Epithelial cell of prostate (primary cell): ENCODE results near the gene CCDC169.
"Not testable (repeated sequence)": the region's sequence is repeated elsewhere in the genome, so short reads cannot be mapped to it uniquely, and the experiment has no call there.

Source experiments
- DNase-seq: peaks from one replicate; pipeline ENCODE4 v3.0.0-alpha.2; 2011; ENCODE audit warnings: low read depth, low spot score
- H3K27ac ChIP-seq: fragments of 450-650 bp; 2 replicates; pipeline ENCODE4 v1.5.1; 2017; ENCODE audit warnings: mild to moderate bottlenecking

CCDC169 gene

DNA sequence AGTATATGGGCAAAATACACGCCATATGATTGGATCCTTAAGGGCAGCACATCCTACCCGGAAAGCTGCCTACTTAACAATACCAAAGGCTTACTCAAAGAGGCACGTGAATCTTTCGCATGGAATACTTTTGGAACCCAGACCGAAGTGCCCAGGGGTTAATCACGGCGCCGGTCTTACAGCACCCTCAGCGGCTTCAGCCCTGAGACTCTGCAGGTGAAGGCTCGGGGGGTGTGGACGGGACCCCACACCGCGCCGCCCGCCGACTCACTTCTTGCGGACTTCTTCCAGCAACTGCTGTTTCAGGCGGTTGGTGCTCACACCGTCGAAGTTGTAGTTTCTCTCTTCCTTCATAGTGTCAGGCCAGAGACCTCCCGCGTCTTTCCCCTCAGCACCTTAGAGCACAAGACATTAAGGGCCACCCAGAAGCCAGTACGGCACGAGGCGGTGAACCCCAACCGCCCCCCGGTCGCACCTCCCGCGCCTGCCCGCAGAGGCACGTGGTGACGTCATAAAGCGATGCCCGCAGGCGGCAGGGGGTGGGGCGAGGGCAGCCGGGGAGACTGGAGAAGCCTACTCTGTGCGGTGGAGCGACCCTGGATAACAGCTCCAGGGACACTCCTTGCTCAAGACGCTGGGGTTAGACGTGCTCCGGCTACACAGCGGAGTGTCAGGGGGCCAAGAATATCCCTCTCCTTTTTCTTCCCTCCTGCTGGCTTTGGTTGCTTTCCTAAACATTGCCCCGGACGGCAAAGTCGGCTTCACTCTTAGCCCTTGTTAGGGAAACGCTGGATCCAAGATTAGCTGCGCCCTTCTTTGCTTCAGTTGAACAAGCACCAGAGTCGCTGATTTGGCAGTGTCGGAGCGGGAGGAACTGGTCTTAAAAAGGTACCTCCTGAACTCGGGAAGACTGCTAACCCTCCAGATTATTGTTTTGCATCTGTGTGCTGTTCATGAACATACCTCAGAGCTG is at the start of gene CCDC169:
CCDC169 (minus strand) TSS at position 449 of the 973 bp plus-strand sequence; CDS start at position 354, 95 bp downstream.
- no peak for DNase-seq
- no peak within 1 kb of the TSS for H3K27ac ChIP-seq

DNA sequence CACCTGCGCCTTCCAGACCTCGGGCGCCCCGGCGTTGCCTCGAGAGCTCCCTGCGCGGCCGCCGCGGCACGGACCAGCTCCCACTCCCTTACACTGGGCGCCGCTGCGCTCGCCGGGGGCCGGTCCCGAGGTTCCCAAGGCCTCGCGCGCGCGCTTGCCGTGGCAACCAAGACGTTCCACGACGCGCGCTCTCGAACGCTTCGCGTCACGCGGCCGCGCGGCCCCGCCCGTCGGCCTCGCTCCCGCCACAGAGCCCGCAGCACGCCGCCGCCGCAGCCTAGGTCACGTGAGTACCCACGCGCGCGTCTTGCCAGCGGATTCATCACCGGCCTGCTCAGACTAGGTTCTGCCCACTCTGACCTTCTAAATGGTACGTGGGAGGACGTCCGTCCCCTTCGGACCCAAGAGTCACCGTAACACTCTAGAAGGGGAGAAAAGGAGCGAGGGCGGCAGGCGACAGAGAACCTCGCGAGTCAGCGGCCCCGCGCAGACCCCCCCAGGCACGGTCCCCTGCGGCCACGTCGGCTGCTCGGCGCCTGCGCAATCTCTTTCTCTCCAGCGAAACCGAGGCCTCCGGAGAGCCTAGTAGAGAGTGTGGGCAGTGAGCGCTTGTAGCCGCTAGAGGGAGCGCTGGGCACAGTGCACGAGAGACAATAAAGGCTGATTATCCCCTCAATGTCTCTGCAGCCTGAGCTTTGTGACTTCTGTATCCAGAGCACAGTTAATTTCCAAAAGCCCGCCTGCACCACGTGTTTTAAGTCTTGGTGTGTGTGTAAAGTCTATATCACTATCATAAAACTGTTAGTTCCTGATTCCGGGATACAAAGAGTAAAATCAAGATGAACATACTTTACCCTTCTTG is 48.8 kb upstream of the CCDC169 start, which contains the start of gene SPART:
SPART (minus strand) TSS at position 173 of the 862 bp plus-strand sequence. CDS start 10,564 bp downstream, outside the sequence.
- peak within 1 kb of the TSS; percentile 94 for H3K27ac ChIP-seq
- DNase-seq, result no peak

DNA sequence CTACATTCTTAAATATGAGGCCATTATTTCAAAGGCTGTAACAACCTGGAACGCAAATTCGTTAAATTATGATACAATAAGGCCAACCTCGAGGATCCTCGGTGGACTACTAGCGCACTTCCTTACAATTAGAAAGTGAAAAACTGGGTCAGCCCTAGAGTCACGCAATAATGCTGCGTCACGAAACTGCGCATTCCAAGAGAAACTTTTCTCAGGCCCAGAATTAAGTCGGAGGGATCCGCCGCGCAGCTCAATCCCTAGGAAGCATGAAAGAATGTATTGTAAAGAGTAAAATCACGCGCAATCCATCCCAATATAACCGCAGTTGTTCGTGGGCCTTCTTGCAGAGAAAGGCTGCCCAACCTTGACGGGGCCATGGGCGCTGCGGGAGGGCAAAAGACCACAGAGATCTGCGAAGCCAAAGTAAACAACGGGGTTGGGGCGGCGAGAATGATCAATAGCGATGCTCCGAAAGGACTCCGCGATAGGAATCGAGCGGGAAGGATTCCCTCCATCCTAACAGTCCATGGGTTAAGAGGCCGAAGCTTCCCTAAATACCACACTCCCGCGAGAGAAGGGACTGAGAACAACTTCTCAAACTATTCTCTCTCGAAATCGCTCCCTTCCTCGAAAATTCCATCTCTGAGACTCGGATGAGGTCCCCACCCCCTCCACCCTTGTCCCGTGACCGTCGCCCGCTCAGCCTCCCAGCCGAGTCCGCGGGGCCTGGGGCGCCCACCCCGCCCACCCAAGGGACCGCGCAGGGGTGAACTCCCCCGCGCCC is 48.0 kb upstream of the CCDC169 start:
- DNase-seq, result no peak
- peak overlapping the region; percentile 94 for H3K27ac ChIP-seq

DNA sequence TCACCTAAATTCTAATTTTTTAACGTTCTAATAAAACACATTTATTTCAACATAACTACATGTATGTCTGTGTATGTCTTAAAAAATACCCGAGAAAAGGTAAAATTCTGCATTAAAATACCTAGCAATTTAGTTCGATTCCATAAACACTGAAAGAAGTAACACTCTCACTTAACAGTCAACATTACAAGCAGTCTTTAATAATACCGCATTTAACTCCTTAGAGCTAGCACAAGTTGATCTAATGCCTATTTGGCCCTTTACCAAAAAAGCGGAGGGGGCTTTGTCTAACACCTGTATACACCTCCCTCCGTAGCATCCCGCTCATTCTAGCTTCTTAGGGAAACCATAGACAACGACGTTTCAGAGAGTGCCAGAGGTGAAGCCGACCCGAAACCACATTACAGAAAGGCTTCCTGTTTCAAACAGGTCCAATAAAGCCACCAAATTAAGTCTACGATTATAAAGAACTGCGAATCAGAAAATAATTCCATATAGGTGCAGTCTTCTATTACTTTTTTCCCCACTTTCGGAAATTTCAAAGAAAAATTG is 47.3 kb upstream of the CCDC169 start:
- DNase-seq, result no peak
- H3K27ac ChIP-seq, result peak overlapping the region; percentile 94

DNA sequence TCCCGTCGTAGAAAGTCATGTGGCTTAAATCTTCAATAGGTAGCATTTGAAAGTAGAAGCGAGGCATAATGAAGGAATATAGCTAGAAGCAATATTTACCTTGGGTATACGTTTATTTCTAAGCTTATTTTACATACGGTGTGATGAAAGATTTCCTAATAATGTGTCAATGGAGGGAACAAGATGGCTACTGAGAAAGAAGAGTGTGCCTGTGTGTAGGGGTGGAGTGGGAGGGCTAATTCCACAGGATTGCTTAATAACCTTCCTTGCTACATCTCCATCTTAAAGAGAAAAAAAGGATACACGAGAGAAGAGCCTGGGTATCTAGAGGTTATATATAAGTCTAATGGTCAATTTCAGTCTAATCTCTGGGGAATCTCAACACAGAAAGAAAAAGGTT is 46.6 kb upstream of the CCDC169 start:
- peak overlapping the region; percentile 94 for H3K27ac ChIP-seq
- DNase-seq, result no peak

DNA sequence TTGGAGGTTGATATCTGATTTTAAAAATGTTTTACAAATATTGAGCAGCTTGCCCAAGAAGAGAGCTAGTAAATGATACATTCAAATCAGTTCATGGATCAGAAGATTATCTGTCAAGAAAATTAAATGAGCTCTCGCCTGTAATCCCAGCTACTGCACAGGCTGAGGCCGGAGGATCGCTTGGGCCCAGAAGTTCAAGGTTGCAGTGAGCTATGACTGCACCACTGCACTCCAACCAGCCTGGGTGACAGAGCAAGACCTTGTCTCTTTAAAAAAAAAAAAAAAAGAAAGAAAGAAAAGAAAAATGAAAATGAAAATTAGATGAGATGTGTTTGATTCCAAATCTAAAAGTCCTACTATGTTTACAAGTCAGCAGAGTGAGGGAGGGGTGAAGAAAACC is 46.2 kb upstream of the CCDC169 start:
- H3K27ac ChIP-seq, result peak overlapping the region; percentile 94
- DNase-seq, result no peak

DNA sequence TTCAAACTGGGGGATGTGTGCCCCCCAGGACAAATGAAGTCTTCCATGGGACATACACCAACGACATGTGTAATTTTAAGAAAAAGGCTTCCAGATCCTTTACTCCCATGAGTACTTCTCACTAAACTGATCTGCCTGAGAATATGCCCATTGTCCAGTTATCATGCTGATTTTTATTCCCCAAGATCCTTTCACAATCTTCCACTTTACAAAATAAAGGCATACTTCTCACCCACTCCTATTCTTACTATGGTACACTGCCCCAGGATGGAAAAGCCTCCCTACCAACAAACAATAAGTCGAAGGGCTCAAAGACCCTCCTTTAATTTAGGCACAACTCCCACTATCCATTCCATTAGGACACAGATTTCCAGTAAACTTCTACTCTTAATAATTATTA is 45.1 kb upstream of the CCDC169 start:
- DNase-seq, result no peak

DNA sequence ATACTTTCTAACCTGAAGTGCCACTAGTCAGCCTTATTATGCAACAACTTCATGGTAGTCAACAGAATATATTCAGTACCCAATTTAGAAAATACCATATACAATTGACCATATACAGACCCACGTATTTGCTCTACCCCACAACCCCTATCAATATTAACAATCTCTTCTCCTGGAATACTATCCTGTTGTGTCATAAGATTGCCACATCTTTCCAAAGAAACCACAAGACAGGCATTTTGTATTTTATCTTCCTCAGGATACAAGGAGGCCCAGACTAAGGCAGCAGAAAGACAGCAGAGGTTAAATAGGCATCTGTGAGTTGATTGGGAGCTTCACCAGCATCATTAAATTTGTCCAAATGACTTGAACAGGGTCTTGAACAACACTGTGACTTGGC is 44.1 kb upstream of the CCDC169 start:
- DNase-seq, result no peak
- no peak overlapping the region for H3K27ac ChIP-seq

More for the DNA sequence above, 45.1 kb upstream of the CCDC169 start:
- no peak overlapping the region for H3K27ac ChIP-seq

DNA sequence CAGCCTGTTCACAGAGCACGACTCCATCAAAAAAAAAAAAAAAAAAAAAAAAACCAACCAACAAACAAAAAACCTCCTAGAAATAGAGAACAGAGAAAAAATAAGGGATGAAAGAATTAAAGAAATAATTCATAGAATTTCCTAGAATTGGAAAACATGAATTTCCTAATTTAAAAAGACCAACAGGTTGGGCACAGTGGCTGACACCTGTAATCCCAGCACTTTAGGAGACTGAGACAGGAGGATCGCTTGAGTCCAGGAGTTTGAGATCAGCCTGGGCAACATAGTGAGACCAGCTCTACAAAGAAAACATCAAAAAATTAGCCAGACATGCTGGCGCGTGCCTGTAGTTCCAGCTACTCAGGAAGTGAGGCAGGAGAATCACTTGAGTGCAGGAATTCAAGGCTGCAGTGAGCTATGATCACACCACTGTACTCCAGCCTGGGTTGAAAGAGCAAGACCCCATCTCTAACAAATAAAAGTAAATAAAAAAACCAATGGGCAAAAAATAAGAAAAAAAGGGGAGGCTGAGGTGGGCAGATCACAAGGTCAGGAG is 42.1 kb upstream of the CCDC169 start:
- no peak for DNase-seq
- H3K27ac ChIP-seq, result no peak overlapping the region

DNA sequence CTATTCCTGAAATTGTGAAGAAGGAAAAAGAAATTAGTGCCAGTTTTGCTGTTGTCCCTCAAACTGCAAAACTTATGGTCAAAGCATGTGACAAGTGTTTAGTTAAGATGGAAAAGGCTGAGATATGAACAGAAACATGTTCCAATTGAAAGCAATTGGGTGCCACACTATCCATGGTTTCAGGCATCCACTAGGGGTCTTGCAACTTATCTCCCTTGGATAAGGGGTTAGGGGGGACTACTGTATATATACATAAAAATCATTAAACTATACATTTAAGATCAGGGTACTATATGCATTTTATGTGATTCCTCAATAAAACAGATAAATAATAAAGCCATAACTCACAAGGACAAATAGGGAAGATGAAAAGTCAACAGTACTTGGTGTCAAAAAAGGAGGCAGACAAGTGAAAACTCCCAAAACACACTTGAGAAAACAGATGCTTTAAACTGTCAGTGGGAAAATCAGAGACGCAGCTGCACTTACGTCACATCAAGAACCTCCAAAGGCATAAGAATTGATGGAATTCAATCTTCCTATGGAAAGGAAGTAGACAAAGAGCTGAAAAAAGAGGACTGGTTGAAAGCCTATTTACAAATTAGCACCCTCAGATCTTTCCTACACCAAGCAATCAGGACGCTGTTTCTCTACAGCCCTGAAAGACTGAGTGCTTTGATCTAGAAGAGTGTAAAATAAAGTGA is 40.5 kb upstream of the CCDC169 start:
- no peak overlapping the region for H3K27ac ChIP-seq
- no peak for DNase-seq

DNA sequence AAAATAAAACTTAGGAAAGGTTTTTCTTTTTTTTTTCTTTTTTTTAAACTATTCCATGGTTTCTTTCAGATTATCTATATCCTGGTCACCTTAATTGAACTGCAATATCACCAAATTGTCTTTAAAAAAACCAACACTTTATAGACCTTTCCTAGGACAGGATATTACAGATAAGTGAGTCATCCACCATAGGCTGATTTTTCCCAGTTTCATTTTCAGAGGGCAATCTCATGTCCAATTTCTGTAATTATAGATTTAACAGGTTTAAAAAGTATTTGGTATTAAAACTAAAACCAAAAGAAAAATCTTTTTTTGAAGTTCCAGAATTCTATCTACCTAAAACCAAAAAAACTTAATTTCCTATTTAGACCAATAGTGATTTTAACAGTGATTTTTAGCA is 35.4 kb upstream of the CCDC169 start:
- peak overlapping the region; percentile 62 for H3K27ac ChIP-seq
- no peak for DNase-seq

DNA sequence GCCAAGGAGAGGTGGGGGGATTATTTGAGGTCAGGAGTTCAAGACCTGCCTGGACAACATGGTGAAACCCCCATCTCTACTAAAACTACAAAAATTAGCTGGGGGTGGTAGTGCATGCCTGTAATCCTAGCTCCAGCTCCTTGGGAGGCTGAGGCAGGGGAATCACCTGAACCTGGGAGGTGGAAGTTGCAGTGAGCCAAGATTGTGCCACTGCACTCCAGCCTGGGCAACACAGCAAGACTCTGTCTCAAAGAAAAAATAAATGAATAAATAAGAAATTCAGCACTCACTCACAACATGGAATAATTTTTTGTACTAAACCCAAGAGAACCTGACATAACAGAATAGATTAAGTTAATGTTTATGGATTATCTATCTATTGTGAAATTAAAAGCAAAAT is 34.6 kb upstream of the CCDC169 start:
- DNase-seq, result not testable (repeated sequence)
- peak overlapping the region; percentile 62 for H3K27ac ChIP-seq

DNA sequence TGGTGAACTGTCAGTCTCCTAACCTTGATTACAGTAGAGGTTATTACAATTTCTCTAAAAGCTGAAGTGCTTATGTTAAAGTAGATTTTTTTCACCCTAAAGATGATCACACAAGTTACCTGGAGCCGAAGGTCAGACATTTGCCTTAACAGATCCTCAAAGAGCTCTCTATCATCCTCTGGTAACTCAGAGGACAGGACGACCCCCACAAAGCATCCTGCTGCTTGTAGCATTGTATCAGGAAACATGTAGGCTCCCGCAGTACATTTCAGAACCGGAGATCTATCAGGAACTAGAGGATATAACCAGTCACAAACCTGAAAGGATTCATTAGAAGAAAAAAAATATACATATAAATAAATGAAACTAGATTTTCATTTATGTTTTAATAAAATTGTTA is 33.7 kb upstream of the CCDC169 start:
- no peak for DNase-seq
- no peak overlapping the region for H3K27ac ChIP-seq

DNA sequence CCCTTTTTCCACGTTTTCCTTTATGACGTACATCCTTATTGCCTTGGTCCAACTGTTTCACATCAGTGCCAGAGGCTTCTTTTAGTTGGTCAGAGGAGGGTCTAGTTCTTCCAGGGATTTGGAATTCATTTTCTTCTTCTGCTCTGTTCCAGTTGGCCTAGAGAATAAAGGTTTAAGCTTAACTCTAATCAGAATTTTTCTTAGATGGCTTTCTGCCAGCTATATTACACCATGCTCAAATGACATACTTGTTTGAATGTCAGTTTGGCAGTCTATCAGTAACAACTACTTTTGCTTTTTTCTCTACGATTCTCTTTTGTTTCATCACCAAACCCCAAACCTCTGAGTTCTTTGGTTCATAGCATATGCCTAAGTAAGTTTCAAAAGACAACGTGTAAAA is 31.7 kb upstream of the CCDC169 start:
- H3K27ac ChIP-seq, result no peak overlapping the region
- DNase-seq, result no peak

DNA sequence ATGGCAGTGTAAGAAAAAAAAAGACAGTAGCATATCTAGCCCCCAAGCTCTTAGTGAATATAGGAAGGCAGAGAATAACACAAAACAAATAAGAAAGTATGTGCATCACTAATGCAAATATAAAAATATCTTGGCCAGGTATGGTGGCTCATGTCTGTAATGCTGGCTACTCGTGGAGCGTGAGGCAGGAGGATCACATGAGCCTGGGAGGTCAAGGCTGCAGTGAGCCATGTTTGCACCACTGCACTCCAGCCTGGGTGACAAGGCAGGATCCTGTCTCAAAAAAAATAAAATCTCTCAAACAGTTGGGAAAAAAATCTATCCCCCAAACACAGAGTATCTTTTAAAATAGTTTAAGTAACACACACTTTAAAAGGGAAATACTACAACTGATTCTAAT is 31.2 kb upstream of the CCDC169 start:
- H3K27ac ChIP-seq, result no peak overlapping the region
- DNase-seq, result no peak

DNA sequence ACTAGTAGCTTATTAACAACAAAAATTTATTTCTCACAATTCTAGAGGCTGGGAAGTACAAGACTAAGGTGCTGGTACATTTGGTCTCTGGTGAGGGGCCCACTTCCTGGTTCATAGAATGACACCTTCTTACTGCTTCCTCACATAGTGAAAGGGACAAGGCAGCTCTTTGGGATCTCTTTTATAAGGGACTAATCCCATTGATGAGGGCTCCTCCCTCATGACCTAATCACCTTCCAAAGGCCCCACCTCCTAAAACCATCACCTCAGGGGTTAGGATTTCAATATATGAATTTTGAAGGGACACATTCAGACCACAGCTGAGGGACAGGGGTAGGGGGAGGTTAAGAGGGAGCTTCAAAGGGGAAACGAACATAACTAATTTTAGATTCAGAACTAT is 28.3 kb upstream of the CCDC169 start:
- H3K27ac ChIP-seq, result no peak overlapping the region
- no peak for DNase-seq

DNA sequence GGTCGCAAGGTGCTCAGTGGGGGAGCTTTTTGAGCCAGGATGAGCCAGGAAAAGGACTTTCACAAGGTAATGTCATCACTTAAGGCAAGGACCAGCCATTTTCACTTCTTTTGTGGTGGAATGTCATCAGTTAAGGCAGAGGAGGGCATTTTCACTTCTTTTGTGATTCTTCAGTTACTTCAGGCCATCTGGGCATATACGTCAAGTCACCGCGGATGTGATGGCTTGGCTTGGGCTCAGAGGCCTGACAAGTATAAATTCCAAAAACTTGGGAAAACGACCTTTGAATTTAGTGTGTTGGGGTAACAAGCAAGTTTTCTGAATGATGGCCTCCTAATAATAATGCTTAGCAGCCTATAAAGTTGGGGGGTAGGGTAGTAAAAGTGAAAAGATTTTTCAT is 27.3 kb upstream of the CCDC169 start:
- not testable (repeated sequence) for H3K27ac ChIP-seq, DNase-seq

DNA sequence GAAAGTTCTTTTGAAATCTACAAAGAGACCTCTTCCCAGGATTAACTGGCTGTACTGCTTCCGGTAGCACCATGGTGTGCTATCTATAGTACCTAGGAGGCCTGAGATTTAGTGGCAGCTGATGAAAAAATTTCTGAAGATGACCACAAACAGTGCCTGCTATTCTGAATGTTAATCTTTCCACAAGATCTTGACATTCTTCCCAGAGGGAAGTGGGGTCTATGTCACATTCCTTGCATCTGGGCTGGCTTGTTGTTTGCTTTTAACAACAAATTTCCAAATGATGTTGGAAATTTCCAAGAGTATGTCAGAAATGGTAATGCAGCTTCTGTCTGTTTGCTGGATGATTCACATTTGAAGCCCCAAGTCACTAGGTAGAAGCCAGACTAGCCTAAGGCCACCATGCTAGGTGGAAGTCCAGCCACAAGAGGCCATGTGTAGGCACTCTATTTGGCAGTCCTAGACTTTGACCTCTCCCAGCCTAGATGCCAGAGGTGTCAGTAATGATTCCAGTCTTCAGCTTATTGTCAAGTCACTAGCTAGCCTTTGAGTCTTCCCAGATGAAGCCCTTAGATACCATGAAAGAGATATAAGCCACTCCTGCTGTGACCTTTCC is 26.4 kb upstream of the CCDC169 start:
- H3K27ac ChIP-seq, result no peak overlapping the region
- DNase-seq, result no peak
